ENCODE measurements around the gene RARG.
A peak's percentile ranks its signal among the peaks of the same experiment; 100 is the strongest.

The RARG gene

GRCh38 chr12:53255996-53256395 lies 24.0 kb upstream of the RARG start:
- Mint-ChIP-seq H3K36me3 (ENCODE audit: low read depth) (peaks cover 4% of the 10 kb centered on the region), H3K27ac (peak overlapping the region; percentile 6), H3K9me3 (no peaks in the 10 kb centered on the region), H3K4me1 (peaks cover 60% of the 10 kb centered on the region), H3K27me3 (no peaks in the 10 kb centered on the region), H3K4me3 (no peak overlapping the region)
- ATAC-seq: no peak
- DNase-seq: no peak

DNA sequence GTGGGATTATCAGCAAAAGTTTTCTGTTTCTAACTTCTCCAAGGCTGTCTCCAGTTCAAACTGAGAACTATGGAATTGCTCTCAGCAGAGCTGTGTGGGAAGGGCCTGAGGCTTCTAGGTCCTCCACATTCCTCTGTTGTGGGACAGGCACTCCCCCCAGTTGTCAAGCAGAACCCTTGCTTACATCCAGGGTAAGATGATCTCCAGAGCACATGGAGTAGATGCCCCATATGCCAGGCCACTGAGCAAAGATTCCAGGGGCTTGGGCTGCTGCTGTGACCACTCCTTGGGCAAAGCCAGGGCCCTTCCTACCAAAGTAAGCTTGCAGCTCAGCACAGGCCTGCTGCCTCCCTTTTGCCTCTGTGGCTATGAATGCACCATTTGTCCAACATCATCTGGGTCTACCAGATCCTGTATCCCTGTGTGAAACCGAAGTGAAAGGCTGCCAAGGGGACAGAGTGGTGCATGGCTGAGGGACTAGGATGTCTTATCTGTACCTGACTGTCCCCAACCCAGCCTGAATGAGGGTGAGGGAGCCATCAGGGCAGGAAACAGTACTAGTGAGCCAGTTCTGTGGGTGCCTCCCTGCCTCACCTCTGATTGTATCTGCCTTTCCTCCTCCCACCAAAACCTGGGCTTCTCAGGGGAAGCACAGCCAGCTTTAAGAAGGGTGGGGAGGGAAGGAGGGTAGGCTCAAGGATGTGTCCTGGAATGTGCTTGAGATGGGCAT lies 23.0 kb upstream of the RARG start:
- Mint-ChIP-seq H3K27ac (no peak overlapping the region), H3K36me3 (ENCODE audit: low read depth) (peaks cover 4% of the 10 kb centered on the region), H3K4me1 (peaks cover 61% of the 10 kb centered on the region), H3K4me3 (no peak overlapping the region), H3K9me3 (no peaks in the 10 kb centered on the region), H3K27me3 (no peaks in the 10 kb centered on the region)
- DNase-seq: no peak
- ATAC-seq: no peak

GRCh38 chr12:53253298-53253697 lies 21.3 kb upstream of the RARG start:
- Mint-ChIP-seq H3K4me1 (peaks cover 51% of the 10 kb centered on the region), H3K27ac (peak overlapping the region; percentile 94), H3K27me3 (no peaks in the 10 kb centered on the region), H3K9me3 (no peaks in the 10 kb centered on the region), H3K4me3 (peak overlapping the region; percentile 96), H3K36me3 (ENCODE audit: low read depth) (peaks cover 4% of the 10 kb centered on the region)
- DNase-seq (no peak), ATAC-seq (no peak)

DNA sequence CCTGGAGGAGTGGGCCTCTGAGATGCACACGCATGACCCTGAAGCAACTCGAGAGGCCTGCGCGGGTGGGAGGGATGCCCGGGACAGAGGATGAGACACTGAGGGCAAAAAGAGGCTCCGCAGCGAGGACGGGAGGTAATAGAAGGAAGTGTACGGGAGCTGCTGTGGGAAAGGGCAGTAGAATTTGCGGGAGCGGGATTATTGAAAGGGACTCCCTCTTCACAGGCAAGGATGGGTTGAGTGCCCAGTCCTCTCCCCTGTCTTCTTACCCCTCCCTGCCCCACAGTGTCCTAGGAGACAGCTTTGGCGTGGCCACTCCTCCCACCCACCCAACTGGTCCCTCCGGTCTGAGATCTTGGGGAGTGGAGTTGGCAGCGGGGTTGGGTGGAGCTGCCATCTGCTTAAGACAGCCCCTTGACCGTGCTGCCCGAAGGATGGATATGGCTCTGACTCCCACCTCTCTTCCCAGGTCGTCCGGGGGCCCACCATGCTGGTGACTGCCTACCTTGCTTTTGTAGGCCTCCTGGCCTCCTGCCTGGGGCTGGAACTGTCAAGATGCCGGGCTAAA lies 20.4 kb upstream of the RARG start:
- peak; percentile 19 for DNase-seq
- ATAC-seq: no peak
- peaks cover 4% of the 10 kb centered on the region for H3K36me3 Mint-ChIP-seq (ENCODE audit: low read depth)
- peak overlapping the region; percentile 96 for H3K4me3 Mint-ChIP-seq
- no peaks in the 10 kb centered on the region for H3K27me3 Mint-ChIP-seq
- H3K4me1 Mint-ChIP-seq: peaks cover 48% of the 10 kb centered on the region
- no peaks in the 10 kb centered on the region for H3K9me3 Mint-ChIP-seq
- peak overlapping the region; percentile 94 for H3K27ac Mint-ChIP-seq

DNA sequence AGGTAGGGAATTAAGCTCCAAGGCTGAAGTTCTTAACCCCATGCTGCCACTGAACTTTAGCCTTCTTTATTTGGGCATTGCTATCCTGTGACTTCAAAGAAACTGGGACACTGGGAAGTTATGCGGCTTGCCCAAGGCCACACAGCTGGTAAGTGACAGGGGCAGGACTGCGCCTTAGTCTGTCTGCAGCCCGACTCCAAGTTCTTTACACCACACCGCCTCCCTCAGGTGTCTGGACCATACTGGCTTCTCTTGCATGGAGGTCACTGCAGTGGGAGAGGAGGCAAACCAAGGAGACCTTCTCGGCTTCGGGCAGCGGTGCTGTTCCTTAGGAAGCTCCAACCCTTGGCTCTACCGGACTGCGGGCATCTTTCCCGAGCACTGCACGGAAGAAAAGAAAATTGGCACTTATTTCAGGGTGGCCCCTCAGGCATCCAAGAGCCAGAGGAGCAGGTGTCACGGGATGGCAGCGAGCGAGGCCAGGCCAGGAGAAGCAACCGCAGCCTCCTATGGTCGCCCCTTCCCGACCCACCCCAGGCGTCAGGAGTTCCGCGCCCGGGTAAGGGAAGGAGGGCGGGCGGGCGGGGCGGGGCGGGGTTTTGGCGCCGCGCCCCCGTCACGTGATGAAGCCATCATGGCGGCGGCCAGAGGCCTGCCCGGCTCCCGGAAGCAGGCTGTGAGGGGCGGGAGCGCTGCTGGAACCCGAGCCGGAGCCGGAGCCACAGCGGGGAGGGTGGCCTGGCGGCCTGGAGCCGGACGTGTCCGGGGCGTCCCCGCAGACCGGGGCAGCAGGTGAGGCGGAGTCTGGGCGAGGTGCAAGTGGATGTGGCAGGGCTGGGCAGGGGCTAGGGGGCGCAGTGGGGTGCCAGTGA lies 19.7 kb upstream of the RARG start:
- no peaks in the 10 kb centered on the region for H3K27me3 Mint-ChIP-seq
- DNase-seq (peak; percentile 79), ATAC-seq (peak; percentile 80)
- peak overlapping the region; percentile 94 for H3K27ac Mint-ChIP-seq
- H3K4me1 Mint-ChIP-seq: peaks cover 48% of the 10 kb centered on the region
- no peaks in the 10 kb centered on the region for H3K9me3 Mint-ChIP-seq
- H3K4me3 Mint-ChIP-seq: peak overlapping the region; percentile 96
- H3K36me3 Mint-ChIP-seq (ENCODE audit: low read depth): peaks cover 4% of the 10 kb centered on the region

DNA sequence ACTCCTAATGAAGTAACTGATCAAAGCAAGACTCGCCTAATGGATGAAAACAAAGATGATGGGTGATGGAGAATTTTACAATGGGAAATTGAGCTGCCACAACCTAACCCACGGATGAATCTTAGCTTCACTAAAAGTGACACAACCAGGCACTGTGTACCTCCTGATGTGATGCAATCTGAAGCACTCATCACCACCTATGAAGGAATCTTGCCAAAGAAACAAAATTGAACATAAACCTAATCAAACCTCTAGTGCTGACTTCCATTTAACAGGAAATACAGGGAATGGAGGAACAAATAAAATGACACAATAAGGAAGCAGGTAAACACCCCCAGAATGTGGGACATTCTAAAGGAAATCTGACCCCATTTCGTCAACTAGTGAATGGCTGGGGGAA lies 13.3 kb upstream of the RARG start:
- H3K27me3 Mint-ChIP-seq: peaks cover 6% of the 10 kb centered on the region
- H3K36me3 Mint-ChIP-seq (ENCODE audit: low read depth): no peaks in the 10 kb centered on the region
- DNase-seq (no peak), ATAC-seq (no peak)
- no peaks in the 10 kb centered on the region for H3K9me3 Mint-ChIP-seq
- peaks cover 3% of the 10 kb centered on the region for H3K4me1 Mint-ChIP-seq
- H3K4me3 Mint-ChIP-seq: no peak overlapping the region
- no peak overlapping the region for H3K27ac Mint-ChIP-seq

DNA sequence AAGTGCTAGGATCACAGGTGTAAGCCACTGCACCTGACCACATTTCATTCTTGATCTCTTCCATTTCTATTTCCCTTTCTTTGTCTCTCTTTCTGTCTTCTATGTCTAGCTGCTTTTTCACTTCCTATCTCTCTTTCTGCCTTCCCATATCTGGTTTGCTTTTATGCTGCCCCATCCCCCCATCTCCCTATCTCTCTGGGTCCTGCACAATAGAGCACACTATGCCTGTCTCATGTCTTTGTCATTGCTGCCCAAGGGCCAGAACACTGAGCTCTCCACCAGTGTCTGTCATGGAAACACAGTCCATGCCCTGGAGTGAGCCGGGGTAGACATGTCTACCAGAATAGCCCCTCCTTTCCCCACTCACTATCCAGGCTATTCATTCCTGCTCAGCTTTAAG lies 12.3 kb upstream of the RARG start:
- no peaks in the 10 kb centered on the region for H3K9me3 Mint-ChIP-seq
- H3K27ac Mint-ChIP-seq: no peak overlapping the region
- H3K27me3 Mint-ChIP-seq: peaks cover 6% of the 10 kb centered on the region
- ATAC-seq (no peak), DNase-seq (no peak)
- peaks cover 3% of the 10 kb centered on the region for H3K4me1 Mint-ChIP-seq
- H3K4me3 Mint-ChIP-seq: no peak overlapping the region
- H3K36me3 Mint-ChIP-seq (ENCODE audit: low read depth): no peaks in the 10 kb centered on the region

GRCh38 chr12:53241623-53242412 lies 9.8 kb upstream of the RARG start:
- DNase-seq (no peak), ATAC-seq (no peak)
- Mint-ChIP-seq H3K36me3 (ENCODE audit: low read depth) (no peaks in the 10 kb centered on the region), H3K27ac (no peak overlapping the region), H3K4me1 (peaks cover 10% of the 10 kb centered on the region), H3K27me3 (peaks cover 6% of the 10 kb centered on the region), H3K9me3 (no peaks in the 10 kb centered on the region), H3K4me3 (no peak overlapping the region)

DNA sequence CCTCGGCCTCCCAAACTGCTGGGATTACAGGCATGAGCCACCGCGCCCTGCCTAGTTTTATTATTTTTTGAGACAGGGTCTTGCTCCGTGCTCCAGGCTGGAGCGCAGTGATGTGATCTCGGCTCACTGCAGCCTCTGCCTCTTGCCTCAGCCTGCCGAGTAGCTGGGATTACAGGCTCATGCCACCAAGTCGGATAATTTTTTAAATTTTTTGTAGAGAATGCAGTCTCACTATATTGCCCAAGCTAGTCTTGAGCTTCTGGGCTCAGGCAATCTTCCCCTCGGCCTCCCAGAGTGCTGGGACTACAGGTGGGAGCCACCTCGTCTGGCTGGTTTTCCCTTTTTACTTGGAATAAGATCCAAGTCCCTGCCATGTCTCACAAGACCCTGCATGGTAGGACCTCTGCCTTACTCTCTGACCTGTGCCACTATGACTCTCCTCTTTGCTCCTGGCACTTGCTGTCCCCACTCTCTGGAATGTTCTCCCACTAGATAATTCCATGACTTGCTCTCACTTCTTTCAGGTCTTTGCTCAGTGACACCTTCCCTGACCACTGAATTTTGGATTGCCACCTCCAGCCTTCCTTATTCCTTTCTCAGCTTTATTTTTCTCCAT lies 7.7 kb upstream of the RARG start:
- Mint-ChIP-seq H3K36me3 (ENCODE audit: low read depth) (no peaks in the 10 kb centered on the region), H3K27me3 (peaks cover 6% of the 10 kb centered on the region), H3K27ac (no peak overlapping the region), H3K4me1 (peaks cover 31% of the 10 kb centered on the region), H3K9me3 (no peaks in the 10 kb centered on the region), H3K4me3 (no peak overlapping the region)
- DNase-seq: no peak
- ATAC-seq: no peak

DNA sequence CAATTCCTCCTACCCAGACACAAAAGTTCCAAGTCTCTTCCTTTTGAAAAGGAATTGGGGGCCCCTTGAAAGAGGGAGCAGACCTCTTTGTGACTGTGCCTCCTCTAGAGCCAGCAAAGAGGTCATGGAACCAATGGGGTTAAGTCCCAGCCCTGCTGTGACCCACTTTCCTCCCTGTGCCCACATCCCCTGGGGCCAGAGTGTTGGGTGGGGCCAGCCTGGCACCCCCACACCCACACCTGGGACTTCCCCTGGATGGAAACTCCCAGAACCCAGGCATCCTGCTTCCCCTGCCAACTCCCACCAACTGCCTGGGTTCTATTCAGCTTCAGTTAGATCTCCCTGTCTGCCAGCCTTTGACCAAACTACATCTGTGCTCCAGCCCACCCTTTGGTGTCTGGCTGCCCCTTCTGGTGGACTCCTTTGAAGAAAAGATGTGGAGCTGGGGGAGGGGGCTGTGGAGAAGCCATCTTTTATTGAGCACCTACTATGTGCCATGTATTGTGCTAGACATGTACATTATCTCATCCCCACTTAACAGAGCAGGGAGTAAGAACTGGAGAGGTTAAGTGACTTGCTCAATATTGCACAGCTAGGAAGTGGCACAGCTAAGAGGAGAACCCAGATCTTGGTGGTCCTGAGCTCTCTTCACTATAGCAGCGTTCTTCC lies 4.6 kb upstream of the RARG start:
- DNase-seq: peak; percentile 65
- peak overlapping the region; percentile 74 for H3K27ac Mint-ChIP-seq
- H3K4me1 Mint-ChIP-seq: peaks cover 54% of the 10 kb centered on the region
- H3K36me3 Mint-ChIP-seq (ENCODE audit: low read depth): no peaks in the 10 kb centered on the region
- peaks cover 2% of the 10 kb centered on the region for H3K27me3 Mint-ChIP-seq
- H3K4me3 Mint-ChIP-seq: peak overlapping the region; percentile 51
- ATAC-seq: peak; percentile 51
- no peaks in the 10 kb centered on the region for H3K9me3 Mint-ChIP-seq

DNA sequence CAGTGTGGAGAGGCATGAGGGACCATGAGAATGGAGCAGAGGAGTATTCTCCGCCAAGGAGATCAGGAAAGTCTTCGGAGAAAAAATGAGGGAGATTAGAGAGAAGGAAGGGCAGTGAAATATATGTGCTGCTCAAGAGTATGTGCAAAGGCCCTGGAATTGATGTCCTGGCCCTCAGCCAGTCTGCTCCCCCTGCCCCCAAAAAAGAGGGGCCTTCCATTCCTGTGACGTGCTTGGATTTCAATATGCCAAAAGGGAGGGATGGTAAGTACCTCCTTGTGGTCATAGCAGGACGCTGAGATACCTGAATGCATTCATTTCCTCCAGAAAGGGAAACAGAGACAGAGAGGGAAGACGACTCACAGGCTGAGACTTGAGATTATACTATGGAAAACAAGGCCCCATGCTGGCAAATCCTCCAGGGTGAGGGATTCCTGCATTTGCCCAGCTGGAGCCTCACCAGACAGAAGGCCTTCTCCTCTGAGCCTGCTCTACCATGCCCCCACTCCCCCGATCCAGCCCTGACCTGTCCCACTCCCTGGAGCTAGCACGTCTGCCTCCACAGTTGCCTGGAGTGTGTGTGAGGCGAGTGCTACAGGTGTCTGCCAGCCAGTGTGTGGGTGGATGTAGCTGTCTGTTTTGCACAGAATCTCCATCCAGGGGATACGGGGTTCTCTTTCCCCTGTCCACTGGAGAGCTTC lies 3.9 kb upstream of the RARG start:
- Mint-ChIP-seq H3K27ac (peak overlapping the region; percentile 74), H3K4me1 (peaks cover 61% of the 10 kb centered on the region), H3K36me3 (ENCODE audit: low read depth) (no peaks in the 10 kb centered on the region), H3K27me3 (peaks cover 2% of the 10 kb centered on the region), H3K4me3 (peak overlapping the region; percentile 51), H3K9me3 (no peaks in the 10 kb centered on the region)
- ATAC-seq (peak; percentile 20), DNase-seq (no peak)

DNA sequence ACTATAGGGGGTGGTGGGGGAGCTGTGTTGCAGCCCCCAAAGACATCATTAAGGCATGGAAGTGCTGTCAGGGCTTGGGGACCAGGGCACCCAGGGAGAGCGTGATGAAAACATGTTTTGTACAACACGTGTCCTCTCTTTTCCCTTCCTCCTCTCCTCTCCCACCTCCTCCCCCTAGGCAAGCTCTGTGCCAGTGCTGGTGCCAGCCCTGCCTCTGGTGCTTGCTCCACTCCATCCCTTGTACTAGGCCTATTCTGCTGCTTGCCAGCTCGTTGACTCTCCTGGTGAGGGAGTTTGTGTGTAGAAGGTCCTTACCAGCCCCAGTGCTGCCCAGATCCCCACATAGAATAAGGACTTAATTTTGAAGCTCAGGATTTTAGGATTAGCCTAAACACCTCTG lies 3.2 kb upstream of the RARG start:
- no peak for ATAC-seq
- Mint-ChIP-seq H3K4me1 (peaks cover 65% of the 10 kb centered on the region), H3K27me3 (peaks cover 2% of the 10 kb centered on the region), H3K36me3 (ENCODE audit: low read depth) (no peaks in the 10 kb centered on the region), H3K9me3 (no peaks in the 10 kb centered on the region), H3K27ac (peak overlapping the region; percentile 74), H3K4me3 (no peak overlapping the region)
- no peak for DNase-seq

- Mint-ChIP-seq H3K36me3 (ENCODE audit: low read depth) (no peaks in the 10 kb centered on the region), H3K4me1 (peaks cover 73% of the 10 kb centered on the region), H3K27ac (peak overlapping the region; percentile 74), H3K9me3 (no peaks in the 10 kb centered on the region), H3K27me3 (peaks cover 2% of the 10 kb centered on the region), H3K4me3 (peak overlapping the region; percentile 43)
- ATAC-seq: no peak
- DNase-seq: no peak
These were observed 2.4 kb upstream of the RARG start for GRCh38 chr12:53234271-53234914.
